ENCODE results near the gene E2F4.

The E2F4 gene

GRCh38 chr16:67237396-67238277 lies 45.7 kb downstream of the E2F4 start:
- DNase-seq, result no peak

GRCh38 chr16:67238278-67238575 lies 46.3 kb downstream of the E2F4 start:
- no peak for DNase-seq

DNA sequence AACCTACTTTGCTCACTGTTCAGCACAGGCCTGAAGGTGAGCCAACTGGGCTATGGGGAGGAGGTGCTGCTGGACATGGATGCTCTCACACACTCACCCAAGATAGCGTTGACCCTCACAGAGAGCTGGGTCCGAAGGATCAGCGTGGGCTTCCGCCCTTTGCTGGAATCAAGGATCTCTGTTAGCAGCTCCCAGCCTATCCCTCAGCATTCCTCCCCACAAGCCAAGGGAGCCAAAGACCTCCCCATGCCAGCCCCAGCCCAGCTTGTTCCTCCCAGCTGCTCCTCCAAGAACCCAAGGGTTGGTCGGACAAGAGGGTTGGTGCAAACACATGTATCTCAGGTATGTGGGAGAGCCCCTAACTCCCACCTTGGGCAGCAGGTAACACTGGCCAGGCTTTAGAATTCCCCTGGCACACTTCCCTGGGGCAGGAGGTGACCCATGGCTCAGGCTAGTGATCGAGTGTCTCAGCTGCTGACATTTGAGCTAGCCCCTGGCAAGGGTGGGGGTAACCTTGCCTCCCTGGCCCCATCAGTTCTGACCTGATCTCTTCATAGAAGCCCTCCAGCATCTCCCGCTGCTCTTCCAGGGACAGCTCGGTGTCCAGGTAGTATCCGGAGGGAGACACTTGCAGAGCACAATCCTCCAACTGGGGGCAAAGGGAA lies 47.0 kb downstream of the E2F4 start:
- DNase-seq, result no peak

GRCh38 chr16:67240506-67240905 lies 48.6 kb downstream of the E2F4 start:
- DNase-seq, result no peak

- no peak for DNase-seq
Measured at GRCh38 chr16:67241008-67241900, 49.3 kb downstream of the E2F4 start.

DNA sequence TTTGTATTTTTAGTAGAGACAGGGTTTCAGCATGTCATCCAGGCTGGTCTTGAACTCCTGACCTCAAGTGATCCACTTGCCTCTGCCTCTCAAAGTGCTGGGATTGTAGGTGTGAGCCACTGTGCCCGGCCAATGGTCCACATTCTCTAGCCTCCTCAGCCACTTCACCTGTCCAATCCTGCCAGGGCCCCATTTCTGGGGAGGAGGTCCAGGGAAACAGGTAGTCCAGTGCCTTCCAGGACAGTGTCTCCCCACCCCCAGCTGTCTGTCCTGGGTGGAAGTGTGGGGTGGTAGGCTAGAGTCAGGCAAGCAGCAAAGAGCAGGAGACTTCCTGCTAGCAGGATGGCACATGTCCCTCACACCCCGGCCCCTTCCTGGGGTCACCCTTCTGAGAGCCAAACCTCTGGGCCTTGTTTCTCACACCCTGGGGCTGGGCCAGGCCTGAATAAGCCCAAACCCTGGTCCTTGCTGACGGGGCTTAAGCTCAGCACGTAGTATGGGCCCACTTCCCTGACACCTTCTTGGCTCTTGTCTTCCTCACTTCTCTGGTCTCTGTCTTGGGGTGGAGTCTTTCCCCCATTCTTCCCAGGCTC lies 50.3 kb downstream of the E2F4 start:
- no peak for DNase-seq

- no peak for DNase-seq
Measured at GRCh38 chr16:67243481-67243880, 51.5 kb downstream of the E2F4 start.

DNA sequence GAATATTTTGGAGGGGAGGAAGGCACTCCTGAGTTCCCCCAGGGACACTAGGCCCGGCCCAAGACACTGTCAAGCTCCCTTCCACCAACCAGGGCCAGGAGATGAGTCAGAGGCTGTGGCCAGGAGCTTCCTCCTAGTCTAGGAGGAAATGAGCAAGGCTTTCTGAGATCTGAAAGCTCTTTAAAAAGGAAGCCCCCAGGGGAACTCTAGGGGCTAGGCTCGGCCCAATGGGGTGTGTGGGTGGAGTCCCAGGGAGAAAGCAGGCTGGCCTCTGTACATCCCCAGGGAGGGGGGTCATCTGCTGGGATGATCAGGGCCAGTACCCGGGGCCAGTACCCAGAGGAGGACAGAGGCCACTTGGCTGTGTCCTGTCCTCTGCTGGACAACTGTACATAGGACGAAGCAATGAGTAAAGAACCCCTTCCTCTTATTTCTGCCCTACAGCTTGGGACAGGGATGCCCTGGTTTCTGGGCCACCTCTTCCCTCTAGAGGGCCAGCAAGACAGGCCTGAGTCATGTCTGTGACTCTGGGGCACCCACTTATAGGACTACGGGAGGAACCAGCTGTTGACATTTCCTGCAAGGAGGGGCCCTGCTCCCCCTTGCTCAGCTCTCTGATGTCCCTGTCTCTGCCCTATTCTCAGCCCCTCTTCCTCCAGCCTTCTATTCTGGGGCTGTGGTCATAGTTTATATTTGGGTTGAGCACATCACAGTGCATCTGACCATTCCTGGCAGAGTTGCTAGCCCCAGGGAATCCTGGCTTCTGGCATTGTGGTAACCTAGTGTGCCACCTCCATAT lies 52.6 kb downstream of the E2F4 start:
- DNase-seq, result no peak

DNA sequence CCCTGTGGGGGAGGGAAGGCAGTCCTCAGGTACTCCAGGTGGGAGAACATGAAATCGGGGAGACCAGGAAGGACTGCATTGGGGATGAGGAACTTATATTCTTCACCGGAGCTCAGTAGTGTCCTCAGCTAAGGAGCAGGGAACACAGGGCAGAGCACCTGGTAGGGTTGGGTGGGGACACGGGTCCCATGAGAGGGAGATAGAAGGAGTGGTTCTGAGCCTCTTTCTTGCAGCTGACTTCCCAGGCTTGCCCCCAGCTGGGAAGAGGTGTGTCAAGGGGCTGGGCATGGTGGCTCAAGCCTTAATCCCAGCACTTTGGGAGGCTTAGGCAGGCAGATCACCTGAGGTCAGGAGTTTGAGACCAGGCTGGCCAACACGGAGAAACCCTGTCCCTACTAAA lies 53.2 kb downstream of the E2F4 start:
- no peak for DNase-seq

- no peak for DNase-seq
Measured at GRCh38 chr16:67245674-67246080, 53.7 kb downstream of the E2F4 start.

GRCh38 chr16:67246081-67246755 lies 54.3 kb downstream of the E2F4 start:
- no peak for DNase-seq

- DNase-seq, result no peak
Measured at GRCh38 chr16:67246756-67247191, 54.8 kb downstream of the E2F4 start.

DNA sequence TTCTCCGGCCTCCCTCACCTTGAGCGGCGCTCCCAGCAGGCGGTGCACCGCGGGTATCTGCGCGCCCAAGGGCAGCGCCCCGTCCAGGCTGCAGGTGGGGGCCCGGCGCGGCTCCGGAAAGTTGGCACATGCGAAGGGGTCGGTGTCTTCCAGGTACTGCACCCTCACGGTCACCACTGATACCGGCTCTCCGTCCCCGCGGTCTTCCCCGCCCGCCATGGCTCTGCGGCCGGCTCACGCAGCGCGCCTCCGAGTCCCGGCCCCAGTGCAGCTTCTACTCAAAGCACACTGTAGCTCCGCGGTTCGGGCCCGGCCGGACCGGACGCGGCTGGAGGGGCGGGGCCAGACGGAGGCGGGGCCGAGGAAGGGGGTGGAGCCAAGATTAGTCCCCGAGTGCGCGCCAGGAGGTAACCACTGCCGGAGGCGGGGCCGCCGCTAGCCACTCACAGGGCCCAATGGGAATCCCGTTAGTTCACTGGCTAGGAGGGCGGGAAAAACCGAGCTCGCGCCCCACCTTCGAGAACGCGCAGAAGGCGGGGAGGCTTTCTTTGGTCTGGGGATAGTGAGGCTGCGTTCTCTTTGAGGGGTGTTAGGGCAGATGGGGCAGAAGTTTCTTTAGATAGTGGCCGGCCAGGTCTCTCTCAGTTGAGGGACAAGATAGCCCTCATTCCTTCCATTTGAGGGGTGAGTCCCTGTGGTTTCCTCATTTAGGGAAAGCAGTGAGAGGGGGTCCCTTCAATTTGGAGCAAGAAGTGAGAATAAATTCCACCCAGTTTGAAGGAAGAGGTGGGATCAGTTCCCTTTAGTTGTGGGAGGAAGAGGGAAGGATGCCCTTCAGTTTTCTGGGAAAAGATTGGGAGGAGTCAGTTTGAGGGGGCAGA lies 55.5 kb downstream of the E2F4 start, which contains the start of gene FHOD1:
Gene FHOD1 (minus strand): TSS at position 290 of the 881 bp plus-strand sequence. CDS start 71 bp downstream, at position 219.
- DNase-seq, result peak; percentile 57

- no peak for DNase-seq
Measured at GRCh38 chr16:67248073-67248400, 56.1 kb downstream of the E2F4 start.
